ENCODE data around the gene ARHGAP28. TPM values are rescaled to one million over a fixed set of nuclear protein-coding genes. Genes with fewer than 3 reads are reported as not detected.

Gene ARHGAP28
- total and polyA plus RNA-seq, 11 donors = 0.42 to 7.5 (median 1.8) TPM

DNA sequence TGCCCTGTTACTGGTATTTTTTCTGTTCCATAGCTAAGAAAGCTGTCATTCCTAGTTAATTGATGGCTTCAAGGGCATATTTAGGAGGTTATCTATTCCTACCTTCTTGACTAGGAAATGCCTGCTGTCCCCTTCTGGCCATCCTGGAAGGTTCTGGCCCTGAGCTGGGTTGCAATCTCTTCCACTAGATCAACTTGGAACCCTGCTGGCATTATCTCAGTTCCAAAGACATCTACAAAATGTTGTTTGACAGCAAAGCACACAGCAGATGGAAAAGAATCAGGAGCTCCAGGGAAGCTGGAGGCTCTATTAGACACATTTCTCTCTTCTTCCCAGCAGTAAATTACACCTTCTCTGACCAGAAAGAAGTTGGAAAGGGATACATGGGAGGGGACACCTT, 192.1 kb downstream of the ARHGAP28 start:
- intact Hi-C loops (cut with DNase I) = loop anchor here (2.0 to 10.0 kb wide), 5 partner anchors 75 to 256 kb away; no protein-coding TSS in a partner anchor
- H3K27me3 ChIP-seq = peaks cover 0 to 8% (median 0%) of the 10 kb centered on the region in 9 donors

DNA sequence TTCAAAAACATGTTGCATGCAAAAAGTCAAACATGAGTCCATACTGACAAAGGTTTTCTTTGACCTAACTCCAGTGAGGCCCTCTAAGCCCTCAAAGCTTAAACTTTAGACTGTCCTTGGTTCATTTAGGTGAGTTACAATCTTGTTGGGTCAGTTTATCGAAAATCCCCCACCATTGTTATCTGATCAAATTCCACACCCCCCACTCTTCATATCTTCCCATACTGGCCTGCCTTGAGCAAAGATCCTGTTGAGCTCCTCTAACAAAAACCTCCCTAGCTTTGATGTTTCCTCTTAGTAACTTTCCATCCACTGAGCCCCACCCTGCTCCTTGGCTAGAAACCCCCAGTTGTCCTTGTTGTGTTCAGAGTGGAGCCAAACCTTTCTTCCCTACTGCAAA, 193.7 kb downstream of the ARHGAP28 start:
- intact Hi-C loops (cut with DNase I) = loop anchor here in 8 of 10 donors (5.0 to 10.0 kb wide), 3 partner anchors 249 to 254 kb away; no protein-coding TSS in a partner anchor
- no peaks in the 10 kb centered on the region for H3K36me3 ChIP-seq
- no peaks in the 10 kb centered on the region for H3K9me3 ChIP-seq
- no peak for ATAC-seq
- 78 to 85% (median 82%) methylated on average over 1 of the region's 1 CpG for WGBS, 4 donors
- no peak overlapping the region for H3K27ac ChIP-seq
- peaks cover 0 to 8% (median 0%) of the 10 kb centered on the region in 9 donors for H3K27me3 ChIP-seq
- no peak for TF ChIP-seq POLR2A (IDR thresholded peaks at IDR 0.05)
- TF ChIP-seq, protein P1, sequence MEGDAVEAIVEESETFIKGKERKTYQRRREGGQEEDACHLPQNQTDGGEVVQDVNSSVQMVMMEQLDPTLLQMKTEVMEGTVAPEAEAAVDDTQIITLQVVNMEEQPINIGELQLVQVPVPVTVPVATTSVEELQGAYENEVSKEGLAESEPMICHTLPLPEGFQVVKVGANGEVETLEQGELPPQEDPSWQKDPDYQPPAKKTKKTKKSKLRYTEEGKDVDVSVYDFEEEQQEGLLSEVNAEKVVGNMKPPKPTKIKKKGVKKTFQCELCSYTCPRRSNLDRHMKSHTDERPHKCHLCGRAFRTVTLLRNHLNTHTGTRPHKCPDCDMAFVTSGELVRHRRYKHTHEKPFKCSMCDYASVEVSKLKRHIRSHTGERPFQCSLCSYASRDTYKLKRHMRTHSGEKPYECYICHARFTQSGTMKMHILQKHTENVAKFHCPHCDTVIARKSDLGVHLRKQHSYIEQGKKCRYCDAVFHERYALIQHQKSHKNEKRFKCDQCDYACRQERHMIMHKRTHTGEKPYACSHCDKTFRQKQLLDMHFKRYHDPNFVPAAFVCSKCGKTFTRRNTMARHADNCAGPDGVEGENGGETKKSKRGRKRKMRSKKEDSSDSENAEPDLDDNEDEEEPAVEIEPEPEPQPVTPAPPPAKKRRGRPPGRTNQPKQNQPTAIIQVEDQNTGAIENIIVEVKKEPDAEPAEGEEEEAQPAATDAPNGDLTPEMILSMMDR (IDR thresholded peaks at IDR 0.05) = no peak
- DNase-seq = no peak
- H3K4me3 ChIP-seq = no peak overlapping the region
- no peaks in the 10 kb centered on the region for H3K4me1 ChIP-seq

More for the DNA sequence above, 192.1 kb downstream of the ARHGAP28 start:
- H3K27ac ChIP-seq = no peak overlapping the region
- H3K36me3 ChIP-seq = no peaks in the 10 kb centered on the region
- H3K9me3 ChIP-seq = peaks cover 0 to 5% (median 0%) of the 10 kb centered on the region in 12 donors
- no peak overlapping the region for H3K4me3 ChIP-seq
- DNase-seq (no peak), ATAC-seq (no peak)
- TF ChIP-seq, protein P1 (IDR thresholded peaks at IDR 0.05) = no peak
- TF ChIP-seq POLR2A (IDR thresholded peaks at IDR 0.05) = no peak
- H3K4me1 ChIP-seq = no peaks in the 10 kb centered on the region

DNA sequence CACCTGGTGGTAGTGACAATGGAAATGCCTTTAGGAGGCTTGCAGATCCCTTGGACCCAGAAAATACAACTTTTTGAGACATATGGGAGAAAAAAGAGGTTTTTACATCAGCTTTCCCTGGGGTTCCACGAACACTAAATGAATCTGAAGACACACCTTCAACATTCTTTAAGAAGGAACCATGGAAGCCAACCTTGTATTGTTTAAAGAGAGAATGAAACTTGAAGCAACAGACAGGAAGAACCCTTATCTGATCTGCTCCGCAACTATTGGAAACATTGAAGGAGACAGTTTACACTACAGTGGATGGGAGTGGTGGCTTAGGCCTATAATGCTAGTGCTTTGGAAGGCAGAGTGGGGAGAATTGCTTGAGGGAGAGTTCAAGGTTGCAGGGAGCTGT, 197.6 kb downstream of the ARHGAP28 start:
- H3K36me3 ChIP-seq = no peaks in the 10 kb centered on the region
- no peak for ATAC-seq
- no peaks in the 10 kb centered on the region for H3K27me3 ChIP-seq
- H3K27ac ChIP-seq = no peak overlapping the region
- WGBS, 4 donors = 74 to 83% (median 81%) methylated on average over 2 of the region's 2 CpGs
- no peaks in the 10 kb centered on the region for H3K9me3 ChIP-seq
- DNase-seq = no peak
- intact Hi-C loops (cut with DNase I) = loop anchor here in 1 of 10 donors (10.0 kb wide), 1 partner anchor 248 kb away; no protein-coding TSS in a partner anchor
- H3K4me3 ChIP-seq = no peak overlapping the region
- H3K4me1 ChIP-seq = no peaks in the 10 kb centered on the region
- TF ChIP-seq, protein P1 (IDR thresholded peaks at IDR 0.05) = no peak
- no peak for TF ChIP-seq POLR2A (IDR thresholded peaks at IDR 0.05)

DNA sequence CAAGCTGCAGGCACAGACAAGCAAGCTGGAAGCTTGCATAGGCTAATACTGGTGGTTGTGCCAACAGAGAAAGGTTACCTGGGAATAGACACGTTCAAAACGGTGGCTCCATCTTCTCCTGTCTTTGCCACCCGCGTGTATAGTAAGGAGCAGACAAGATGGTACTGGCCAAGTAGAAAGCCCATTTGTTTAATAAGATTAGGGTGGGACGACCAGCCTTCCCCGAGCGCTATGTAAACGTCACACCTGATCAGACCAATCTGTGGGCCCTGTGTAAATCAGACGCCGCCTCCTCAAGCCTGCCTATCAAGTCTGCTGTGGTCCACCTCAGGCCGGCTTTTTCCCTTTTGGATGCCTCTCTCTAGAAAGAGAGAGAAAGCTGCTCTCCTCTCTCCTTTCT, 198.8 kb downstream of the ARHGAP28 start:
- Histone ChIP-seq H3K9me3 (no peaks in the 10 kb centered on the region), H3K4me3 (no peak overlapping the region), H3K27me3 (no peaks in the 10 kb centered on the region), H3K27ac (no peak overlapping the region), H3K36me3 (no peaks in the 10 kb centered on the region), H3K4me1 (no peaks in the 10 kb centered on the region)
- no peak for DNase-seq
- no peak for ATAC-seq
- intact Hi-C loops (cut with DNase I) = loop anchor here in 1 of 10 donors (10.0 kb wide), 1 partner anchor 246 kb away; no protein-coding TSS in a partner anchor
- WGBS, 4 donors = 83 to 88% (median 85%) methylated on average over 11 of the region's 11 CpGs
- TF ChIP-seq, protein P1 (IDR thresholded peaks at IDR 0.05) = no peak
- TF ChIP-seq POLR2A (IDR thresholded peaks at IDR 0.05) = no peak
